ENCODE results near the gene SLC22A2. TPM values are rescaled to one million over a fixed set of nuclear protein-coding genes. Genes with fewer than 3 reads are reported as not detected.
A peak's percentile ranks its signal among the peaks of the same experiment; 100 is the strongest.

SLC22A2 gene
- polyA plus RNA-seq, 4 donors: 8.3 to 14.7 (median 10.4) TPM

GRCh38 chr6:160218810-160219209, 39.8 kb downstream of the SLC22A2 start:
- DNase-seq (ENCODE audit: low read depth in 4 of 4, low spot score in 3 of 4): no peak

- no peak for DNase-seq (ENCODE audit: low read depth in 4 of 4, low spot score in 3 of 4)
Observed at GRCh38 chr6:160217863-160218262, 40.8 kb downstream of the SLC22A2 start.

GRCh38 chr6:160217073-160217472, 41.5 kb downstream of the SLC22A2 start:
- DNase-seq (ENCODE audit: low read depth in 4 of 4, low spot score in 3 of 4): no peak

- DNase-seq (ENCODE audit: low read depth in 4 of 4, low spot score in 3 of 4): no peak
Observed at GRCh38 chr6:160215232-160215631, 43.4 kb downstream of the SLC22A2 start.

GRCh38 chr6:160207618-160208017, 51.0 kb downstream of the SLC22A2 start:
- DNase-seq (ENCODE audit: low read depth in 4 of 4, low spot score in 3 of 4): no peak

GRCh38 chr6:160204710-160205109, 53.9 kb downstream of the SLC22A2 start:
- no peak for DNase-seq (ENCODE audit: low read depth in 4 of 4, low spot score in 3 of 4)

- no peak for DNase-seq (ENCODE audit: low read depth in 4 of 4, low spot score in 3 of 4)
Observed at GRCh38 chr6:160203953-160204352, 54.7 kb downstream of the SLC22A2 start.

GRCh38 chr6:160203522-160203921, 55.1 kb downstream of the SLC22A2 start:
- no peak for DNase-seq (ENCODE audit: low read depth in 4 of 4, low spot score in 3 of 4)

- no peak for DNase-seq (ENCODE audit: low read depth in 4 of 4, low spot score in 3 of 4)
Observed at GRCh38 chr6:160203076-160203475, 55.5 kb downstream of the SLC22A2 start.

GRCh38 chr6:160202411-160202810, 56.2 kb downstream of the SLC22A2 start:
- DNase-seq (ENCODE audit: low read depth in 4 of 4, low spot score in 3 of 4): no peak

- no peak for DNase-seq (ENCODE audit: low read depth in 4 of 4, low spot score in 3 of 4)
Observed at GRCh38 chr6:160201061-160201460, 57.6 kb downstream of the SLC22A2 start.

- DNase-seq (ENCODE audit: low read depth in 4 of 4, low spot score in 3 of 4): peak in 2 of 4 donors; percentile 34 to 36
Observed at GRCh38 chr6:160198606-160199211, 59.9 kb downstream of the SLC22A2 start.

GRCh38 chr6:160197662-160198061, 61.0 kb downstream of the SLC22A2 start:
- DNase-seq (ENCODE audit: low read depth in 4 of 4, low spot score in 3 of 4): no peak

- DNase-seq (ENCODE audit: low read depth in 4 of 4, low spot score in 3 of 4): no peak
Observed at GRCh38 chr6:160194808-160195207, 63.8 kb downstream of the SLC22A2 start.

GRCh38 chr6:160192840-160193239, 65.8 kb downstream of the SLC22A2 start:
- no peak for DNase-seq (ENCODE audit: low read depth in 4 of 4, low spot score in 3 of 4)

GRCh38 chr6:160190973-160191372, 67.6 kb downstream of the SLC22A2 start:
- DNase-seq (ENCODE audit: low read depth in 4 of 4, low spot score in 3 of 4): no peak

- DNase-seq (ENCODE audit: low read depth in 4 of 4, low spot score in 3 of 4): no peak
Observed at GRCh38 chr6:160190081-160190480, 68.5 kb downstream of the SLC22A2 start.

GRCh38 chr6:160188773-160189172, 69.8 kb downstream of the SLC22A2 start:
- DNase-seq (ENCODE audit: low read depth in 4 of 4, low spot score in 3 of 4): no peak

- DNase-seq (ENCODE audit: low read depth in 4 of 4, low spot score in 3 of 4): no peak
Observed at GRCh38 chr6:160180706-160181105, 77.9 kb downstream of the SLC22A2 start.

- DNase-seq (ENCODE audit: low read depth in 4 of 4, low spot score in 3 of 4): no peak
Observed at GRCh38 chr6:160178271-160178670, 80.3 kb downstream of the SLC22A2 start.

- no peak for DNase-seq (ENCODE audit: low read depth in 4 of 4, low spot score in 3 of 4)
Observed at GRCh38 chr6:160177220-160177619, 81.4 kb downstream of the SLC22A2 start.

- DNase-seq (ENCODE audit: low read depth in 4 of 4, low spot score in 3 of 4): no peak
Observed at GRCh38 chr6:160174681-160175080, 83.9 kb downstream of the SLC22A2 start.
